CD4-positive, alpha-beta T cell treated with Interleukin-12 subunit alpha and Interleukin-12 subunit beta, for 1 hour (primary cell): ENCODE measurements around the gene KLHL42.
"Not testable (repeated sequence)": the region's sequence is repeated elsewhere in the genome, so short reads cannot be mapped to it uniquely, and the experiment has no call there.

ENCODE experiments used
- DNase-seq: peaks from one replicate; pipeline ENCODE4 v3.0.0-alpha.2; 2020

The KLHL42 gene

GRCh38 chr12:27818401-27818918, 38.4 kb downstream of the KLHL42 start:
- no peak for DNase-seq

- no peak for DNase-seq
Observed at GRCh38 chr12:27820564-27820963, 40.5 kb downstream of the KLHL42 start.

- DNase-seq = peak; percentile 68
Observed at GRCh38 chr12:27821259-27821973, 41.4 kb downstream of the KLHL42 start.

DNA sequence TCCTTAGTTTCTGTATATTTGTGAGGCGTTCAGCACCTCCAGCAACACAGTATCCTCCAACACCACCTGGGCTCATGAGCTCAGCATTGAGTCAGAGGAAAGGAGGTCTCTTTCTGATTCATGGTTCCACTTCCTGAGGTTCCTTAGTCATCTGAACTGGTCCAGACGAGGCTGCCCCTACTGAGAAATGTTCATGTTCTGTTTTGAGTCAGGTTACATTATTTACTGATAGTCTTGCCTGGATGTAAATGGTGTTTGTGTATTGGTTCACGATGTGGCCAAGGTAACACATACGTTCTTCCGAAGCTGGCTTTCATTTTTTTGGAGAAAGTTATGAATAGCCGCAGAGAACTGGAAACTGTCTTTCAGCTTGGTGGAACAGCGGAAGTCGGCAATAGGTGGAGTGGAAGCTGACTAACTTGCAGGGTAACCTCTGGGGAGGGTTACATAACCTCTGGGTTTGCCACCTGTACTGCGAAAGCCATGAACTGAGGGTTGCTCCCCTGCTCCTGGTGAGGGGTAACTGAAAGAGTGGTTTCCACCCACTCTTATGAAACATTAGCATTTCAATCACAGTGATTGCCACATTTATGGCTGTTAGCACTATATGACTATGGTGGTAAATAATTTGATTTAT, 42.2 kb downstream of the KLHL42 start:
- peak; percentile 59 for DNase-seq

GRCh38 chr12:27823038-27823437, 43.0 kb downstream of the KLHL42 start:
- no peak for DNase-seq

GRCh38 chr12:27824126-27824842, 44.3 kb downstream of the KLHL42 start:
- DNase-seq = no peak

DNA sequence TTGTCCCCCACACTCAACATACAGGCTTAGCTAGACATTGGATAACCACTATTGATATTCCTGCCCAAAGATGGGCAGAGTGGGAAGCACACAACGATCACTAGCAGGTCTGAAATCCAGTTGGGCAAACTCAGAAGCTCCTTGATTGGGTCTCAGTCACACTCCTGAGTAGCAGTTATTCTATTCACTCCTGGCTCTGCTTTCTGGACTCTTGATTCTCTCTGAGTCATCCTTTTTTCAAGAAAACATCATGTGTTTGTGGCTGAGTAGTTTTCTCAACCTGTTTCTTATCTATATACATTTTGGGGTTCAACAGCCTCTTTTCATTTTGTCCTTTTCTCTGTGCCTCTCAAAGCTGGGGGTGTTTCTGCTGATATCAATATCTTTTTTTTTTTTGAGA, 46.0 kb downstream of the KLHL42 start:
- no peak for DNase-seq

- DNase-seq = no peak
Observed at GRCh38 chr12:27828196-27828595, 48.2 kb downstream of the KLHL42 start.

DNA sequence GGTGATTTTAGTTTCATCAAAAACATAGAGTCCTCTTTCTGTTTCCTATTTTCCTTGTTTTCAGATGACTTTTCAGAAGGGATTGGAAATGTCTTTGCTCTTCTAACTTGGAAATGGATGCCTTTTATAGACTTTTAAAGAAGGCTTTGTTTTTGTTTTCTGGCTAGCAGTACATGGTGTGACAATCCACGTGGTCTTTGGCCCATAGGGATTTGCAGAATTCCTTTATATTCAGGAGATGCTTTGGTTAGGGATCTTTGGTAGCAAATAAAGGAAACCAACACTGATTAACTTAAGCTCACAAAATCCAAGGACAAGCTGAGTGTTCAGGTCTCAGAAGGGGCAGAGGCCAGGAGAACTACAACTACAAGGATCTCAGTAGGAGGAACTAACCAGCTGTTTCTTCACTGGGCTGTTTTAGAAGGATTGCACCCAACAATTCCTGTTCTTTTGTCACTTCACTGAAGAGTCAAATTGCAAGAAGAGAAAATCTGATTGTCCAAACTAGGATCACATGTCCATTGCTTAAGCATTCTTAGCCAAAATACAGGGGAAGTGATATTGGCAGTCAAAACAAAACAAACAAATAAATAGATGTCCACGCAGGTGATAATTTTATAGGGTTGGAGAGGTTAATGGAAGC, 58.6 kb downstream of the KLHL42 start:
- DNase-seq = no peak

DNA sequence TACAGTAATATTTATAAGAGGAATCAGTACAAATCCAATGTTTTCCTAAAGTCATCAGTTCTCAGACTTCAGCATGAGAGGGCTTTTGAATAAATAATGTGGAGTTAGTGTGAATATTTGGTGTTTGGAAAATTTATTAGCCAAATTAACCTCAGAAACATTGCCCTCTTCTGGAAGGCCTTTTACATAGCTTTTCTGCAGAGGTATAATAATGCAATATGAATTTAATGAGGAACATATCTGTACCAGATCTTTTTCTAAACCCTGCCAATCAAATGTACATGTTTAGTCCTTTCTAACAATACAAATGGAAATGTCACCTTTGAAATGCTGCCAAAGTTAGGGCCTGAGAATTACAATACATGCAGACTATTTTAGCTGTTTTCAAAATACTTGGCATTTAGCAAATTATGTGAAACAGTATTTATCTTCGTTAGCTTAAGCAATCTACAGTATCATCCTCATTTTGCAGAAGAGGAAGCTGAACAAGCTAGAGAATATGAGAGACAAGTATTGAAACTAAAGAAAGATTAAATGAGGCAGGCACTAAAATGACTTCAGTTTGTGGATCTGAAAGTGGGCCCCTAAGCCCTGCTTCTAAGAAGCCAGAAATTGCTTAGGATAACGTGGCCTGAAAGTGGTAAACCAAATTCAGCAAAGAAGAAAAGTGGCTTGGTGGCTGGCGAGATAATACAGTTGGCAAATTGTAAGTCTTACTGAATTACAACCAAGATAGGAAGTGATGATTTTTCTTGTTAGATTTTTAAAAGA, 60.4 kb downstream of the KLHL42 start:
- DNase-seq = no peak

DNA sequence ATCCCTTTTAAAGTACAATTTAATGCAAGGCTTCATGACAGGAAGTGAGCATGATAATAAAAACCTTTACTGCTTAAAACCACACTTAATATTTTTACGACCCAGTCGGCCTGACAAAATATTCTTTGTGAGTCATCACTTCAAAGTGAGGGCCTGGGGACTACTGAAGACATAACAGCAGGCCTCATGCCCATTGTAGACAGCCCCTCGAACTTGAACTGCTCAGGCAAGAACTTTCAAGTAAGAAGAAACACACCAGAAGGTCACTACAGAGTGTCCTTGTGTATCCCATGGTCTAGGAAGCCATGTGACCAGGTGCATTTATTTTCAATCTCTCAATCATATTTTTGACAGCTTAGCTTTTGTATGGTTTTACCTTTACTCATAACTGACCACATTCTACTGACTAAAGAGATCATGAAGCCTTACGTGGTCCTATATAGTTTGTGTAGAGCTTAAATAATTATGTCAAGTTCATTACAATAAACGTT, 61.4 kb downstream of the KLHL42 start:
- no peak for DNase-seq

DNA sequence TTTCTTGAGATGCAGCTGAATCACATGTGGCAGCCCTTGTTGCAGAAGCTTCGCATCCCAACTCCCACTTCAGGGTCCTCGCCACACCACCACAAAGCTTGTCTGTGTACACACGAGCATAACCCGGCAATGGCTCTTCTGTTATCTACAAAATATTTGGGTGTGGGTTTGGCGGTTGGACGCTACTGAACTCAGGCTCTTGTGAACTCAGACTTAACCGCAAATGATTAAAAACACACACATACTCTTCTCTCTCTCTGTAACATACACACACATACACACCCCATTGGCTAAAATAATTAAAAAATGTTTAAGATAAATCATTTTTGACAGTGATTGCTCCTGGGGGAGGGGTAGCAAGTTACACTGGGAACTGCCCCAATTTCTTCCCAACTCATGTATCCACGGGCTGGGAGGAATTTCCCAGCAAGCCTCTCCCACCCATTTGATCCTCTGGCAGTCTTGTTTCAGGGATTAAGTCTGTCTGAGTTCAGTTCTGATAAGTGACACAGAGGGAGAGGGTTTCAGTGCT, 63.7 kb downstream of the KLHL42 start:
- no peak for DNase-seq

DNA sequence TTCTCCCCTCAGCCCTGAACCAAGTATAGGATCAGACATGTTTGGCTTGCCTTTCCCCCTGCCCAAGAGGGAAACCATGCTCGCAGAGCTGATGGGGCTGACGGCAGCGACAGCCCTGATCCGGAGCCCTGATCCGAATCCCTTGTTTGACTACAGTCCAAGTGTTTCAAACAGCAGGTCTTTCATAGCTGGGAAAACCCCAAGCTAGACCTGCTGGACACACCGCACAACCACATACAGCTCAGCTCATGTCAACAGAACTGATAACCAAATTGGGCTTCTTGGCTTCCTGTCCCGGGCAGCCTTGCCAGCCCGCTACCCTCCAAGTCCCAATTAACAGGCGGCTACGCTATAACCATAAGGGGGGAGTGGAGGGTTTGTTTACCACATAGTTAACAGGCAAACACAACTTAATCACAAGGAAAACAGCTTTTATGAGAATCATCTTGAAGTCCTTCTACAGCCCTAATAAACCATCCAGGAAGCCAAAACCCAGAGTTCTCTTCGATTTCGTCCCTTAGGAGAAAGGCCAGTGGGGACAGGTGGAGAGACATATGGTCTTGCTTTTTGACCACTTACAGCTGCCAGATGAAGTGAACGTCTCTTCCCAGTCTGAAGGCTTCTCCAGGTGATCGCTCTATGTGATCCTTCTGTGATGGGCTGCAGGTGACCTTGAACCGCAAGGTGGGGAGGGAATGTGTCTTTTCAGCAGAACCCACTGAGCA, 64.5 kb downstream of the KLHL42 start:
- no peak for DNase-seq

GRCh38 chr12:27845187-27845586, 65.2 kb downstream of the KLHL42 start:
- no peak for DNase-seq

GRCh38 chr12:27845706-27846105, 65.7 kb downstream of the KLHL42 start:
- DNase-seq = not testable (repeated sequence)

- DNase-seq = not testable (repeated sequence)
Observed at GRCh38 chr12:27847293-27847692, 67.3 kb downstream of the KLHL42 start.

GRCh38 chr12:27851311-27851710, 71.3 kb downstream of the KLHL42 start:
- DNase-seq = no peak

DNA sequence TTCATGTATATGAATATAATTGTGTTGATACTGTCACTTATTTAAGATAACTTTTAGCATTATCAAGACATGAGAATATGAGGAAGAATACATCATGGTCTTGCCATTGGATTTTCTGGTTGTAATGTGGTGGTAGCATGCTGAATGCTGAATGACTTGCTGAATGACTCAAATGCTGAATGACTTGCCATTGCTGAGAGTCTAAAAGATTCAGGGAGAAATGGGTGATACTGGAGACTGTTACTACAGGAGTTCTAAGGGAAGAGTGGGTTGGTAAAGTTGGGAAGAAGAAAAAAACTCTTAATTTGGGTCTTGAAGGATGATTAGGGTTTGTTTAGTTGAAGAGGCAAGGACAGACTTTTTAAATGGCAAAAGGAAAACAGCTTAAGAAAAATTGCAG, 72.1 kb downstream of the KLHL42 start:
- no peak for DNase-seq
